Glomerular visceral epithelial cell (primary cell): Measurements from ENCODE around the gene LTBR.
A peak's percentile ranks its signal among the peaks of the same experiment; 100 is the strongest.

ENCODE experiments used
- DNase-seq: peaks from one replicate; pipeline ENCODE4 v3.0.0-alpha.2; 2016; ENCODE audit errors: extremely low spot score

The LTBR gene

GRCh38 chr12:6367969-6368892 lies 15.7 kb upstream of the LTBR start:
- no peak for DNase-seq

- DNase-seq, result no peak
Measured at GRCh38 chr12:6368906-6369525, 14.9 kb upstream of the LTBR start.

GRCh38 chr12:6369916-6370575 lies 13.9 kb upstream of the LTBR start:
- peak; percentile 47 for DNase-seq

GRCh38 chr12:6370576-6370935 lies 13.4 kb upstream of the LTBR start:
- no peak for DNase-seq

GRCh38 chr12:6370994-6371754 lies 12.8 kb upstream of the LTBR start:
- DNase-seq, result peak; percentile 98

GRCh38 chr12:6372403-6373003 lies 11.5 kb upstream of the LTBR start:
- peak; percentile 90 for DNase-seq

GRCh38 chr12:6373022-6373787 lies 10.8 kb upstream of the LTBR start:
- no peak for DNase-seq

GRCh38 chr12:6374028-6374785 lies 9.8 kb upstream of the LTBR start:
- no peak for DNase-seq

GRCh38 chr12:6374786-6375160 lies 9.2 kb upstream of the LTBR start:
- no peak for DNase-seq

GRCh38 chr12:6375269-6376078 lies 8.5 kb upstream of the LTBR start, which contains the start of gene SCNN1A:
Gene SCNN1A (minus strand): TSS chr12:6375563. CDS start chr12:6374783, 780 bp downstream.
- no peak for DNase-seq

GRCh38 chr12:6376079-6376869 lies 7.7 kb upstream of the LTBR start:
- peak; percentile 78 for DNase-seq

GRCh38 chr12:6376870-6377666 lies 6.9 kb upstream of the LTBR start:
- DNase-seq, result no peak

- no peak for DNase-seq
Measured at GRCh38 chr12:6377667-6377994, 6.3 kb upstream of the LTBR start.

- DNase-seq, result no peak
Measured at GRCh38 chr12:6378709-6379472, 5.1 kb upstream of the LTBR start.

GRCh38 chr12:6380141-6381121 lies 3.5 kb upstream of the LTBR start:
- no peak for DNase-seq

GRCh38 chr12:6382371-6382770 lies 1.6 kb upstream of the LTBR start:
- no peak for DNase-seq
